Lower leg skin (tissue), 3 donors: ENCODE results near the gene COPG1.

Experiments
- POLR2A ChIP-seq, 2 donors: fragments of 450-650 bp; IDR thresholded peaks; one replicate each; pipeline ENCODE4 v1.6.1; 2016 to 2017; ENCODE audit warnings: antibody characterized with exemption in 2 of 2, mild to moderate bottlenecking in 1 of 2, moderate library complexity in 1 of 2
- TF ChIP-seq, protein P1 (sequence below), 3 donors: fragments of 450-650 bp; IDR thresholded peaks; one replicate each; pipeline ENCODE4 v1.5.1; 2016; ENCODE audit warnings: antibody characterized with exemption in 3 of 3, mild to moderate bottlenecking in 3 of 3, moderate library complexity in 2 of 3

DNA sequence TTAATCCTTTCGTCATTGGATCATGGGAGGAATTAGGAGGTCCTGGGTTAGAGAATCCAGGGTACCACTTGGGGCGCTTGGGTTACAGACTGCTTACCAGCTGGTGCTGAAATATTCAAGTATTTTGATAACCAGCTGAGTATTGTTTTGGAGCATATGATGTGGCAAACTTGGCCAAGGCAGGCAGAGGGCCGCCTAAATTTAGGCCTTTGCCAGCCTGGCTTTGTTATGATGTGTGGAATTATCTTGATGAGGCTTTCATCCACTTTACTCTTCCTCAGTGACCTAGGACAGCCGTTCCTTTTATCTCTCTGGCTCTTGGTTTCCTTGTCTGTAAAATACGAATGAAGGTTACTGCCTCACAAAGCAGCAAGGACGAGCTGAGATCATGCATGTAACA lies 6.9 kb downstream of the COPG1 start:
- no peak for TF ChIP-seq POLR2A (IDR thresholded peaks at IDR 0.05)
- TF ChIP-seq, protein P1, sequence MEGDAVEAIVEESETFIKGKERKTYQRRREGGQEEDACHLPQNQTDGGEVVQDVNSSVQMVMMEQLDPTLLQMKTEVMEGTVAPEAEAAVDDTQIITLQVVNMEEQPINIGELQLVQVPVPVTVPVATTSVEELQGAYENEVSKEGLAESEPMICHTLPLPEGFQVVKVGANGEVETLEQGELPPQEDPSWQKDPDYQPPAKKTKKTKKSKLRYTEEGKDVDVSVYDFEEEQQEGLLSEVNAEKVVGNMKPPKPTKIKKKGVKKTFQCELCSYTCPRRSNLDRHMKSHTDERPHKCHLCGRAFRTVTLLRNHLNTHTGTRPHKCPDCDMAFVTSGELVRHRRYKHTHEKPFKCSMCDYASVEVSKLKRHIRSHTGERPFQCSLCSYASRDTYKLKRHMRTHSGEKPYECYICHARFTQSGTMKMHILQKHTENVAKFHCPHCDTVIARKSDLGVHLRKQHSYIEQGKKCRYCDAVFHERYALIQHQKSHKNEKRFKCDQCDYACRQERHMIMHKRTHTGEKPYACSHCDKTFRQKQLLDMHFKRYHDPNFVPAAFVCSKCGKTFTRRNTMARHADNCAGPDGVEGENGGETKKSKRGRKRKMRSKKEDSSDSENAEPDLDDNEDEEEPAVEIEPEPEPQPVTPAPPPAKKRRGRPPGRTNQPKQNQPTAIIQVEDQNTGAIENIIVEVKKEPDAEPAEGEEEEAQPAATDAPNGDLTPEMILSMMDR (IDR thresholded peaks at IDR 0.05): no peak
